Eye (tissue), 1 donor: ENCODE measurements around the gene CLBA1.

Source experiments
- DNase-seq: peaks from one replicate; pipeline ENCODE4 v3.0.0-alpha.2; 2015

The CLBA1 gene

GRCh38 chr14:105006831-105007592 is 21.4 kb downstream of the CLBA1 start:
- no peak for DNase-seq

DNA sequence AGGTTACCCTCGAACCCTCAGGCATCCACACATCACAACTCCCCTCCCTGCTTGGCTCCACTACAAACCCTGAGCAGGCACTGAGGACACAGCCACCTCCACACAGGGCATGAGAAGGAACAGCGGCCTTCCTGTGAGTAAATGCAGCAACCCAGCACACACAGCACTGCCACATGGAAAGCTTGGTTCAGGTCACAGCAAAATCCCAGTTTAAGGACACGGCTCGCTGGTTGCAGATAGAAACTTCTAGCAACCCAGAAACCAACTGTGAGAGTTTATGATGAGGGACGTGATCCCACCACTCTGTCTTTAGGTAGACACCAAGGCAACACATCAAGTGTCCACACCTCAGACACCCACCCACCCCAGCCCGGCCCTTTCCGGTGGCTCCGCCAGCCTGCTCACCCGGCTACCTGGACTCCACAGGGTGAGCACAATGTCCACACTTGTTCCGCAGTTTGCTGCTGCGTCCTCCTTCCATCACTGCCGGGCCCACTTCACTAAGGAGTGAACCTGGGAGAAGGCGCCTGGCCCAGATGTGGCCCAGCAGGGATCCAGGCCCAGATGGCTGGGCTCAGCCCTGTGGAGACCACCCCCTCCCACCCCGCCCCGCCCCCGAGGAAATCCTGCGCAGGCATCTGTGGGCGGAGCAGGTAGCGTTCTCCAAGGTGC is 22.1 kb downstream of the CLBA1 start:
- DNase-seq = no peak

DNA sequence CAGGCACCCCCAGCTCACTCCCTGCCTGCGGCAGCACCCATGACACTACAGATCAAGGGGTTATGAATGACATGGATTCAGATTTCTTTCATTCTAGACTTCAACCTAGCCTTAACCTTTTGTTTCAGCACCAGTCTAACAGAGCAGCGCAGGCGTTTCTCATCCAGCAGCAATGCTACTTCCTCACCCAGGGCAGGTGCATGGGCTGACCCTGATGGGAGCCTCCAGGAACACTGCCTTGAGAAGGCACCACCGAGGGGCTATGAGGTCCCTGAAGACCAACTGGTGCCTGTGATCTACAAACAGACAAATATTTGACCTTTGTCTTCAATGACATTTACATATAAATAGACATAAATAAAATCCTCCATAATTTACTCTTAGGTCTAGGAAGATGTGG is 24.5 kb downstream of the CLBA1 start:
- DNase-seq = no peak

DNA sequence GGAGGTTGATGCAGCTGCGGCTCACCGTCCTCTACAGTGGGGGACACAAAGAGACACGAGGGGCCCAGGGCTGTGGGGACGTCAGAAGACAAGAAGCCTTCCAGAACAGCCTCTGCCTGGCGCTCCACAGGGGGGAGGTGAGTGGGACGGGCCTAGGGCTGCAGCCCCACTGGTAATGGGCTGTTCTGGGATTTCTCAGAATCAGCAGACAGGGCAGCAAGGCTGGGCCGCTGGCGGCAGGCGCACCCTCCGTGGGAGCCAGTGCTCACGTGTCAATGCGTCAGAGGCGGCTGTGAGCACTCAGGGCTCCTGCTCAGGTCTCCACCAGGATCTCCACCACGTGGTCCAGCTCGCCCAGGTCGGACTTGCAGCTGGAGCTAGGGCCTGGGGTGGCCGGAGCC is 25.3 kb downstream of the CLBA1 start:
- DNase-seq = no peak

DNA sequence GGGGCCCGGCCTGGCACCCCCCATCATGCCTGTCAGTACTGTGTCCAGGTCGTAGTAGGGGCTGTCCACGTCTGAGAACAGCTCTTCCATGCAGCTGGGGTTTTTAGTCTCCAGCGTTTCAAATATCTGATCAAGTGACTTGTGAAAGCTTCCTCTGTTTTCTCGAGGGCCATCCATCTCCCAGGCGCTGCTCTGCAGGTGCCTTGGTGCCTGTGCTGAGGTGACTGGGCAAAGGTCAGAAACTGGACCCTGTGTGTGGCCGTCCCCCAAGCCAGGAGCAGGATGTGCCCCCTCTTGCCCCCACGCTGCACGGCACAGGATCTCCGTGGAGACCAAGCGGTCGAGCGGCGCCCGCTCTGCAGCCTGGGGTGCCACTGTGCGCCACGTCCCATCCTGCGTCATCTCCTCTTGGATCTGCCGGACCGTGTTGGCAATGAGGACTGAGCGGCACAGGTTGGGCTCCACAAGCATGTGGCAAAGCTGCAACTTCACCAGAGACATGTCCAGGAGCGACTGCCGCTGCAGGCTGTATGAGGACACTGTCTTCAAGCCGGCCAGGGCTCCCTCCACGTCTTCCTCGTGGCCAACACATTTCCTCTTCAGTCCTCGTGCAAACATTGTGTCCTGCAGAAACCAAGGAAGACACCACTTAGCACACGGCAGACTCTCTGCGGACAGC is 25.9 kb downstream of the CLBA1 start:
- DNase-seq = no peak

- DNase-seq = no peak
Observed at GRCh38 chr14:105012171-105012985, 26.8 kb downstream of the CLBA1 start.

DNA sequence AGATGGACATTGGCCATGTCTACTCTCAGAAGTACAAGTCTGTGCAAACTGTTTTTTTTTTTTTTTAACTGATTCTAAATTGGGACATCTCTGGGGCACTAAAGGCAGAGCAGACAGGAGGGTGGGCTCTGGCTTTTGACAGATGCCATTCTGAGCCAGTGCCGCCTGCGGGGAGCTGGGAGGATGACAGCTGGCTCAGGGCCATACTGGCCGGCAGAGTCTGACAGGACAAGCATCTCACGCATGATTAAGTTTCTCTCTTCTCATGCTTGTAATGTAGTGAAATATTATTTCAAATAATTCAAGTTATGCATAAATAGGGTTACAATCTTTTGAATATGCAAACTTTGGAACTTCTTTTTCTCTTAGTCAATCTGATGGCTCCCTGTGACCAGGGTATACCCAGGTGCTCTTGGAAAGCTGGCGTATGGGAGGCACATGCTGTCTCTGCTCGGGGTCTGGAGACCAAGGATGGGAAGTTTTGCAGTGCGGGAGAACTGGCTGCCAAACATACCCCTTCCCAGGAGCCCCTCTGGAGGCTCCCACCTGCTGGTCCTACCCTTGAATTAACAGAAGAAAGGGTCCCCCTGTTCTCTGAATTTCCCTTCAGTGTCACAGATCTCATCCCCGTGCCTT is 27.7 kb downstream of the CLBA1 start:
- DNase-seq = peak; percentile 71

DNA sequence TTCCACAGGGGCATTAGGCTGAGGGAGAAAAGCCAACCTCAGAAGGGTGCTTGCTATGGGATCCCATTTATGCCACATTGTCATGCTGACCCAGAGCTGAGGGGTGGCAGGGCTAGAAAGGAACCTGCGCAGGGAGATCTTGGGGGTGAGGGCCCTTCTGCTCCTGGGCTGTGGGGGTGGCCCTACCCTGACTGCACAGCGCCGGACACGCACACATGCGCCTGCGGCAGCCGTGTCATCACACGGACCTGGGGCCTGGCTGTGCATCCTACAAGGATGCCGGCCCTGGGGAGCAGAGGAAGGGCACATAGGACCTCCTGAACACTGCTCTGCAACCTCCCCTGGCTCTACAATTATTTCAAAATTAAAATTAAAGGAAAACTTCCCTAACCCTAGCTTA is 28.4 kb downstream of the CLBA1 start:
- DNase-seq = no peak

DNA sequence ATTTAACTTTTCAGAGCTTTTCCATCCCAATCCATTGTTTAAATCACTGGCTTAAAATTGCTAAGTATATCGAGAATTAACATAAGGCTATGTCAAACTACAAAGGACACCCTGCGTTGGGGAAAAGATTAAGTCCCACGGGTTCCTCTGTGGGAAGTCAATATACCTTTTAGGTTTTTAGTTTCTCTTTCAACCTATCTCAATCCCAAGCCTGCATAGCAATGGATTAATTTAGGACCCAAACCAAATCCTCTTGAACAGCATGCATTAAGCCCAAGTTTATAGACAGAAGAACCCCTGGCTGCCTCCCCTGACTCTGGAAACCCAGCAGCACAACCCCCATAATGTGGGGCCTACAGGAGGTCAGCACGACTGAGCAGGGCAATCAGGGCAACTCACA is 29.0 kb downstream of the CLBA1 start:
- DNase-seq = no peak

DNA sequence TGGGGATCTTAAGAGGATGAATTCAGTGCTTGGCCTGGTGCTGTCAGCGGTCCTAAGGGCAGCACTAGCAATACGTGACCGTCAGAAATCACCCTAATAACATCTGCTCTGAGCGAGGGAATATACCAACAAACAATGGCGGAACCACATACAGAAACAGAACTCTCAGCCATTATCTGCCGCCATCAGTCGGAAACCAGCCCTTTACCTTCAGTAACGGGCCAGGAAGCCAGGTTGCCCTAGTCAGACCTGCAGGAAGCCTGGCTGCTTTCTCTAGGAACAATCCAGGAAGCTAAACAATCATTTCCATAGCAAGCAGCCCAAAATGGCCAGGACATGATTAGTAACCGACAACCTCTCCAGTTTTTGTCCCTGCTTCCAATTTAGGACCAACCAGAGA is 29.7 kb downstream of the CLBA1 start:
- no peak for DNase-seq

DNA sequence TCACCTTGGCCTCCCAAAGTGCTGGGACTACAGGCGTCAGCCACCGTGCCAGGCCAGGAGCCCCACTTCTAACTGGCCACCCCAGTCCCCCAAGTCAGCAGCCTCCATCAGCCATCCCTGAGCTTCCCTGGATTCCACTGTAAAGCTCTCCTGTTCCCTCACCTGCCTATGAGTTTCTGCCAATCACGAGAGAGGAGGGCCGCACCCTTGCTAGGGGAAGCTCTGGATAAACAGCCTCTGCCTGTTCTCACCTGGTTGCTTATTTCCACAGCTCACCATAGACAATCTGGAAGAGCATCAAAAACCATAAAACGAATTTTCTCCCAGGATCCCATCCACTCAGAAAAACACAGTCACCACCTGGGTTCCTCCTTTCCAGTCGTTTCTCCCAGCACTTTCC is 30.3 kb downstream of the CLBA1 start:
- DNase-seq = no peak

DNA sequence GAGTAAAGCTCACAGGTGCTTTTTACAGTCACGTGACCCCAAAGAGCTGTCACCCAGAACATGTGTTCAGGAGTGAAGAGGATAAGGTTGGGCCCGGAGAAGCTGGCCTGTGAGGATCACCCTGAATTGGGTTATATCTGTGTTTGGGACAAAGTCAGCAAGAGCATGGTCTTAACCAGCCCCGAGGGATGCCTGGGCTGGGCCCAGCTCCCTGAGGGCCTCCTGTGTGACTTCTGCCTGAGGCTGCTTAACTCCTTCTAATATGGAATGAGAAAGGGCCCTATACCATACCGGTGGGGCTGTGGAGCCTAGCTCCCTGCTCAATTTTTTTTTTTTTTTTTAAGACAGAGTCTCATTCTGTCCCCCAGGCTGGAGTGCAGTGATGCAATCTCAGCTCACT is 32.8 kb downstream of the CLBA1 start:
- no peak for DNase-seq

DNA sequence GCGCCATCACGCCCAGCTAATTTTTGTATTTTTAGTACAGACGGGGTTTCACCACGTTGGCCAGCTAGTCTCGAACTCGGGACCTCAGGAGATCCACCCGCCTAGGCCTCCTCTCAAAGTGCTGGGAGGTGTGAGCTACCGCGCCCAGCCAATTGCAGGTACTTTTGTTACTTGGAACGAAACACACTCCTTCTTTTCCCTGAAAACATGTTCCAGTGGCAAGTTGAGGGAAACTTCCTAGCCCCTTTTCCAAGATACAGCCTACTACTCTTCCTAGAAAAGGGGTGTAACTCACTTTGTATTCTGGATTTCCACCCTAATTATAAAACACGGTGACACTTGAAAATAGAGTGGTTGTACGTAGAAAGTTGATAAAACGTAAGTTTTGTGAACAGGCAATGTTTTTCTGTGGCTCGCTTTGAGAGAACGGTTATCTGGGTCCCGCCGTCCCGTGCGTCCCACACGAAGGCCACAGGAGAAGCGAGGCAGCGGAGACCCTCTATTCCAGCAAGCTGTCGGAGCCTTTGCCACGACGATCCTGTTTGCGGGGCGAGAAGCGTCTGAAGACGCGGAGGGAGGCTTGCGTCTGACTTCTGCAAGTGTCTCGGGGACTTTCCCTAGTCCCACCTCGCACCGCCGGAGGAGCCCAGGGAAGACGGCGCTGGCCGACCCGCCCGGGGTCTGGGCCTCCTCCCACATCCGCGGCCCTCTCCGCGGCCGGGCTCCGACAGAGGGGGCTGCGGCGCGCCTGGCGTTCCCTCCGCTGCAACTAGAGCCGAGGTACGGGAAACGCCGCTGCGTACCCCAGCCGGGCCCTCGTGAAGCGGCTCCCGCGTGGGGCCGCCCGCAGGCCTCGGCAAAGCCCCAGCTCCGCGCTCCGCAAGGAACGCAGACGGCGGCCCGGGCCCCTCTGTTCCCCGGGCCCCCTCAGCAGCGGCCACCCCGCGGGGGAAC is 34.5 kb downstream of the CLBA1 start:
- DNase-seq = peak; percentile 80

- DNase-seq = peak; percentile 99
Observed at GRCh38 chr14:105020815-105021655, 35.4 kb downstream of the CLBA1 start, which contains the start of gene CDCA4. CDCA4 (minus strand) TSS chr14:105021083; CDS start chr14:105011929, 9,154 bp downstream.

GRCh38 chr14:105021656-105022275 is 36.2 kb downstream of the CLBA1 start:
- DNase-seq = no peak

DNA sequence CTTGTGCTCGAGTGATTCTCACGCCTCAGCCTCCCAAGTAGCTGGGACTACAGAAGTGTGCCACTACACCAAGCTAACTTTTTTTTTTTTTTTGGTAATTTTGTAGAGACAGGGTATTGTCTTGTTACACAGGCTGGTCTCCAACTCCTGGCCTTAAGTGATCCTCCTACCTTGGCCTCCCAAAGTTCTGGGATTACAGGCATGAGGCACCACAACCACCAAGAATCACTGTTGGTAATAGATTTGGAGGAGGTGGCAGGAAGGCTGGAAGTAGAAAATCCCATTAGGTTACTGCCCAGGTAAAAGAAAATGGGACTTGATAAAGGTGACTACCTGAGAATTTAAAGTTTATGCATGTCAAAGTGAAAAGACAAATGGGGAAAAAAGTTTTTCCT is 36.7 kb downstream of the CLBA1 start:
- DNase-seq = no peak

GRCh38 chr14:105023144-105023543 is 37.6 kb downstream of the CLBA1 start:
- DNase-seq = no peak

- DNase-seq = no peak
Observed at GRCh38 chr14:105023791-105024480, 38.3 kb downstream of the CLBA1 start.

- DNase-seq = no peak
Observed at GRCh38 chr14:105025429-105025828, 39.8 kb downstream of the CLBA1 start.
